HTR-8/SVneo (cell line): ENCODE data around the gene SPATA13.

ENCODE experiments used
- DNase-seq: peaks from one replicate; pipeline ENCODE4 v3.0.0; 2011; ENCODE audit warnings: low spot score, mixed read lengths; ENCODE audit not compliant: insufficient read length
- FAIRE-seq: peaks from 2 replicates; lab custom pipeline; 2011; peaks lifted over from hg19 to GRCh38; lab: Jason Lieb, UNC

SPATA13 gene

GRCh38 chr13:24243302-24243701 is 82.8 kb downstream of the SPATA13 start:
- FAIRE-seq (no peak), DNase-seq (no peak)

- no peak for DNase-seq
Observed at GRCh38 chr13:24244802-24245201, 84.3 kb downstream of the SPATA13 start.

GRCh38 chr13:24247016-24247415 is 86.5 kb downstream of the SPATA13 start:
- FAIRE-seq: no peak
- no peak for DNase-seq

More at GRCh38 chr13:24244802-24245201, 84.3 kb downstream of the SPATA13 start:
- no peak for FAIRE-seq

- FAIRE-seq (no peak), DNase-seq (no peak)
Observed at GRCh38 chr13:24249624-24250023, 89.1 kb downstream of the SPATA13 start.

GRCh38 chr13:24250376-24251057 is 90.0 kb downstream of the SPATA13 start:
- no peak for DNase-seq
- FAIRE-seq: no peak

GRCh38 chr13:24251525-24251924 is 91.0 kb downstream of the SPATA13 start:
- DNase-seq (no peak), FAIRE-seq (no peak)

GRCh38 chr13:24252136-24252535 is 91.6 kb downstream of the SPATA13 start:
- no peak for FAIRE-seq
- DNase-seq: no peak

- FAIRE-seq (no peak), DNase-seq (no peak)
Observed at GRCh38 chr13:24253520-24254145, 93.1 kb downstream of the SPATA13 start.

GRCh38 chr13:24254146-24254841 is 93.8 kb downstream of the SPATA13 start:
- DNase-seq (no peak), FAIRE-seq (no peak)

GRCh38 chr13:24257497-24257896 is 97.0 kb downstream of the SPATA13 start:
- DNase-seq: no peak
- no peak for FAIRE-seq

- no peak for FAIRE-seq
- no peak for DNase-seq
Observed at GRCh38 chr13:24261566-24261965, 101.0 kb downstream of the SPATA13 start.

GRCh38 chr13:24263632-24264031 is 103.1 kb downstream of the SPATA13 start:
- FAIRE-seq (no peak), DNase-seq (no peak)

GRCh38 chr13:24264976-24265375 is 104.5 kb downstream of the SPATA13 start:
- FAIRE-seq: no peak

GRCh38 chr13:24265453-24265852 is 104.9 kb downstream of the SPATA13 start:
- FAIRE-seq (no peak), DNase-seq (no peak)

More at GRCh38 chr13:24264976-24265375, 104.5 kb downstream of the SPATA13 start:
- no peak for DNase-seq

- FAIRE-seq (no peak), DNase-seq (no peak)
Observed at GRCh38 chr13:24267274-24267673, 106.8 kb downstream of the SPATA13 start.

- FAIRE-seq: no peak
- no peak for DNase-seq
Observed at GRCh38 chr13:24267801-24268200, 107.3 kb downstream of the SPATA13 start.

- FAIRE-seq (no peak), DNase-seq (no peak)
Observed at GRCh38 chr13:24269821-24270220, 109.3 kb downstream of the SPATA13 start.

- FAIRE-seq (no peak), DNase-seq (peak; percentile 22)
Observed at GRCh38 chr13:24270639-24271141, 110.2 kb downstream of the SPATA13 start.

GRCh38 chr13:24271231-24271600 is 110.7 kb downstream of the SPATA13 start:
- DNase-seq: no peak
- FAIRE-seq: no peak

GRCh38 chr13:24271601-24272451 is 111.3 kb downstream of the SPATA13 start:
- FAIRE-seq (no peak), DNase-seq (peak; percentile 9)
